GM13976 (cell line): ENCODE results near the gene FOXP1.

ENCODE experiments used
- DNase-seq: peaks from one replicate; pipeline ENCODE4 v3.0.0; 2012; ENCODE audit warnings: low spot score
- in situ Hi-C: fragments of 300-500 bp; cut with MboI; formaldehyde crosslinking; loops from one replicate; pipeline ENCODE4 v1.12.0; 2022; ENCODE audit warnings: low sequenced_read_pairs, mixed read lengths, inconsistent platforms; ENCODE audit not compliant: unreplicated experiment
- TF ChIP-seq, protein P1 (sequence below): IDR thresholded peaks from 2 replicates; pipeline ENCODE4 v1.5.1; 2012; ENCODE audit warnings: borderline replicate concordance, mild to moderate bottlenecking; ENCODE audit not compliant: insufficient read depth; ENCODE audit errors: extremely low read depth, missing control alignments, control extremely low read depth

The FOXP1 gene

DNA sequence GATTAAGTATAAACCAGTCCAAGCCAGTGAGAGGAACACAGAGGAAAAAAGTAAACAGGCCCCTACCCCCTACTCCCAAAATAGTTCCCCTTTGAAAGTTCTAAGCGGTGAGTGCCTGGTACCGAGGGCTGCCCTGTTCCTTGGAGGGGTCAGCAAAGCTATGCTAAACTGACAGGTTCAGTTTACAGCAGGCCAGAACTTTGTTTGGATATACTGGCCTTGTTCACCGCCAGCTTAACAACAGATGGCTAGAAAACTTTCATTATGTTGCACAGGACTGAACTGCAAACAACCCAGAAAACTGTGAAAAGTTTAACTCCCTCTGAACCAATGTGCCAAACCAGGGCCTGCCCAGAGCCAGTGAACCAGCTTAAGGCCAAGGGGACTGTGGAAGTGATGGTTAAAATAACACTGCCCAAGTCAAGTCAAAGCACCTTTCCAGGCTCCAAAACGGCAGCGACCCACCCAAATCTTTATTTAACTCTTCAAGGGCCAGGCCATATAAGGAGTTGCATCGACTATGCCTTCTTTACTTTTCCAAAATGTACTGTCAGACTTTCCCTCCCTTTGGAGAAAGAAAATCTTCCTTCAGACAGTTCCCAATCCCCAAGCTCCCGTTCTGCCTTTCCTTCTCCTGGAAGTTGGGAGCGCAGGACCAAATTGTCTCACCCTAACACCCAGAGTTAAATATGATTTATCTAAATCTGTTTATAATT is 448.0 kb downstream of the FOXP1 start:
- in situ Hi-C loops, result no loop called here
- DNase-seq, result no peak
- TF ChIP-seq, protein P1, sequence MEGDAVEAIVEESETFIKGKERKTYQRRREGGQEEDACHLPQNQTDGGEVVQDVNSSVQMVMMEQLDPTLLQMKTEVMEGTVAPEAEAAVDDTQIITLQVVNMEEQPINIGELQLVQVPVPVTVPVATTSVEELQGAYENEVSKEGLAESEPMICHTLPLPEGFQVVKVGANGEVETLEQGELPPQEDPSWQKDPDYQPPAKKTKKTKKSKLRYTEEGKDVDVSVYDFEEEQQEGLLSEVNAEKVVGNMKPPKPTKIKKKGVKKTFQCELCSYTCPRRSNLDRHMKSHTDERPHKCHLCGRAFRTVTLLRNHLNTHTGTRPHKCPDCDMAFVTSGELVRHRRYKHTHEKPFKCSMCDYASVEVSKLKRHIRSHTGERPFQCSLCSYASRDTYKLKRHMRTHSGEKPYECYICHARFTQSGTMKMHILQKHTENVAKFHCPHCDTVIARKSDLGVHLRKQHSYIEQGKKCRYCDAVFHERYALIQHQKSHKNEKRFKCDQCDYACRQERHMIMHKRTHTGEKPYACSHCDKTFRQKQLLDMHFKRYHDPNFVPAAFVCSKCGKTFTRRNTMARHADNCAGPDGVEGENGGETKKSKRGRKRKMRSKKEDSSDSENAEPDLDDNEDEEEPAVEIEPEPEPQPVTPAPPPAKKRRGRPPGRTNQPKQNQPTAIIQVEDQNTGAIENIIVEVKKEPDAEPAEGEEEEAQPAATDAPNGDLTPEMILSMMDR, result no peak

- TF ChIP-seq, protein P1, result no peak
- no peak for DNase-seq
- in situ Hi-C loops, result no loop called here
These were observed 449.0 kb downstream of the FOXP1 start for GRCh38 chr3:71134521-71134920.

GRCh38 chr3:71133865-71134264 is 449.7 kb downstream of the FOXP1 start:
- in situ Hi-C loops, result no loop called here
- TF ChIP-seq, protein P1, result no peak
- no peak for DNase-seq

- in situ Hi-C loops, result no loop called here
- no peak for DNase-seq
- TF ChIP-seq, protein P1, result no peak
These were observed 450.4 kb downstream of the FOXP1 start for GRCh38 chr3:71132995-71133730.

DNA sequence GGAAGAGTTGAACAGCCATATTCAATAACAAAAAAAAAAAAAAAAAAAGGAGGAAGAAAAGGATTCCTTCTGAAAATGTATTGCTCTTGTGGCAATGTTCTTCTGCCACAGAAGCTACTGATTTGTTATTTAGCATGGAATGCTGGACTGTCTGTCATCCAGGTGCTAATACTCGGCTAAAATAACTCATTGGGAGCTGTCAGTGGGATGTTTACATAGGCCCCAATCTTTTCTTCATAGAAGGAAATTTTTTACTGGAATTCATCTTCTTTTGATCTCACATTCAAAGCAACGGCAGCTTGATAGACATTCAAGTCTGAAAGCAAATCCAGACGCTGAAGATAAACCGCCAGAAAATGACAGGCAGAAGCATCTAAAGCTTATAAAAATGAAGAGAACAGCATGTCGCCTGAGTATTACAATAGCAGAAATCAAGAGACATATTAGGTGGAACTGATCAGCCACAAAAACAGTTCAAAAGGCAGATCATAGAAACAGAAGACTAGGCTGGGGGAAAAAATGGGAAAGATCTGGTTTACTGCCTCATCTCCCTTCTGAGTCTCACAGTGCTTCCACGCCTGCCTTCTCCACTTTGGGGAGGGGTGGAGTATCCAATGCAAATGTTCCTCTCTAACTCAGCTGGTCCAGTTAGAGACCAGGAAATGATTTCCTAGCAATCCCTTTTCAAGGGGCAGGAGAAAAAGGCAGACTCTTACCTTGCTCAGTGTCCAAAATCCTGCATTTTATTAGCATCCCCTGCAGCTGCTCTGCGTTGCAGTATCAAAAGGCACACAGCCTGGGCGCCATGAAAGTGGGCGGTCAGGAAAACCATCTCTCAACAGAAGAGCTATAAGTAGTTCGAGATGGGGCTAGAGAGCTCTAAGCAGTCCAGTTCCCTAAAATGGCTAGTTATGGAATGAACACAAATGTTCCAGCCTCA is 451.9 kb downstream of the FOXP1 start:
- in situ Hi-C loops, result no loop called here
- no peak for DNase-seq
- TF ChIP-seq, protein P1, result no peak
